ENCODE data around the gene CAMTA1.

The CAMTA1 gene

GRCh38 chr1:7355646-7356045, 570.4 kb downstream of the CAMTA1 start:
- DNase-seq (ENCODE audit: low read depth in 2 of 2, low spot score in 1 of 2) = no peak

- DNase-seq (ENCODE audit: low read depth in 2 of 2, low spot score in 1 of 2) = no peak
Measured at GRCh38 chr1:7356079-7356478, 570.8 kb downstream of the CAMTA1 start.

- DNase-seq (ENCODE audit: low read depth in 2 of 2, low spot score in 1 of 2) = no peak
Measured at GRCh38 chr1:7358425-7358824, 573.2 kb downstream of the CAMTA1 start.

GRCh38 chr1:7360526-7360925, 575.3 kb downstream of the CAMTA1 start:
- DNase-seq (ENCODE audit: low read depth in 2 of 2, low spot score in 1 of 2) = no peak

GRCh38 chr1:7362947-7363346, 577.7 kb downstream of the CAMTA1 start:
- DNase-seq (ENCODE audit: low read depth in 2 of 2, low spot score in 1 of 2) = no peak

GRCh38 chr1:7363450-7363849, 578.2 kb downstream of the CAMTA1 start:
- no peak for DNase-seq (ENCODE audit: low read depth in 2 of 2, low spot score in 1 of 2)

DNA sequence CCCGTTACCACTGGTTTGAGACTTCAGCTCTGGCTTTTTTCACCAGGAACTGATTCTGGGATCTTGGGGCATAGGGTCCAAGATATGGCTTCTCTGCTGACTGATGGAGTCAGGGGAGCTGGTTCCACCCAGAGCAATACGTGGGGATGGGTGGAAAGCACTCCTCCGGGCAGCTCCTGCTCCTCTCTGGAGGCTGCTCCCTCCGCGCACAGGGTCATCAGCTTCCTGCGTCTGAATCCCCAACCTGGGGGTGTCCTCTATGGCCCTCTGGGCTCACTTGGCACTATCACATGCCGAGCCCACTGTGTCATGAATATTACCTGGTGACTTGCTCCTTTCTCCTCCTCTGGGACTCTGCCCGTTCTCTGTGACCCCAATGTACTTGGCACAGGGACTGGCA, 580.5 kb downstream of the CAMTA1 start:
- no peak for DNase-seq (ENCODE audit: low read depth in 2 of 2, low spot score in 1 of 2)

DNA sequence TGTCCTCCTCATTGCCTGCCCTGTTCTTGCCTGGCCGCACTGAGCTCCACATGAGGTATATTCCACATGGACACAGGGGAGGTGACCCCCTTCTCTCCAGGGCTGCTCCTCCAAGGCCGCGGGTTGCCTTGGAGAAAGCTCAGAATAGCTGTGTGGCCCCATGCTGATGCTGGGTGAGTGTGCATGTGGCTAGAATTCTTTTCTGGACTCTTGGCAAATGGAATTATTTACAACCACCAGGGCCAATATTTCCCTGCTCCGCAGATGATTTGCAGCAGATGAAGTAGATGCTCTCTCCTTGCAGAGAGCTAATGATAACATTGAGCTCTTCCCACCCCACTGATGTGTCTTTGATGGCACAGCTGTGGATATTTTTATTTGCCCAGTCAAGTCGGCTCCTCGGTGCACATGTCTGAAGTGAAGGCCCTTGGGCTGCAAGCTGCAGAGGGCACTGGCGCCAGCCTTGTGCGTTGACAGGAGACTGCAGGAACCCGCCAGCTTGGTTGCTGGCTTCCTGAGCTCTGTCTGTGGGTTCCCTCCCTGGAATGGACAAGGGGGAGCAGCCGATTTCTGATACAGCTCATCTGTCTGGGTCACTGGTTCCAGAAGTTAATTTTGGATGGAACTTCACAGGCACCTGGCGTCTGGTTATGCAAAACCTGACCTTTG, 581.2 kb downstream of the CAMTA1 start:
- no peak for DNase-seq (ENCODE audit: low read depth in 2 of 2, low spot score in 1 of 2)

GRCh38 chr1:7366955-7367665, 581.9 kb downstream of the CAMTA1 start:
- DNase-seq (ENCODE audit: low read depth in 2 of 2, low spot score in 1 of 2) = no peak

DNA sequence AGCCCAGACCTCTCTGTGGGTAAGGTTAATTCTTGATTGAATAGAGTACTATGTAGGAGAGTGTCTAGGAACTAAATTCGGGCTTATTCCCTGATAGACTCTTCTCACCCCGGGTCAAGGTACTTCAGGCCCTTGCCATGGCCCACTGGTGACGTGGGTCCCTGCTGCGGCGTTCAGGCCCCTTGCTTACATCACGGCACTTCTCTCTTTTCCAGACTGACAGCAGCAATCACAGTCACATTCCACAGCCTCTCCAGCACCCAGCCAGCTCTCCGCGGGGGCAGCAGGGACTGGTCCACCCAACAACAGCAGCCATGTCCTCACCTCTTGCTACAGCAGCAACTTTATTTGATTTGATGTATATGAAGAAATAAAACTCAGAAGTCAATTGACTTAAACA, 584.6 kb downstream of the CAMTA1 start:
- no peak for DNase-seq (ENCODE audit: low read depth in 2 of 2, low spot score in 1 of 2)

GRCh38 chr1:7371926-7372325, 586.7 kb downstream of the CAMTA1 start:
- no peak for DNase-seq (ENCODE audit: low read depth in 2 of 2, low spot score in 1 of 2)

DNA sequence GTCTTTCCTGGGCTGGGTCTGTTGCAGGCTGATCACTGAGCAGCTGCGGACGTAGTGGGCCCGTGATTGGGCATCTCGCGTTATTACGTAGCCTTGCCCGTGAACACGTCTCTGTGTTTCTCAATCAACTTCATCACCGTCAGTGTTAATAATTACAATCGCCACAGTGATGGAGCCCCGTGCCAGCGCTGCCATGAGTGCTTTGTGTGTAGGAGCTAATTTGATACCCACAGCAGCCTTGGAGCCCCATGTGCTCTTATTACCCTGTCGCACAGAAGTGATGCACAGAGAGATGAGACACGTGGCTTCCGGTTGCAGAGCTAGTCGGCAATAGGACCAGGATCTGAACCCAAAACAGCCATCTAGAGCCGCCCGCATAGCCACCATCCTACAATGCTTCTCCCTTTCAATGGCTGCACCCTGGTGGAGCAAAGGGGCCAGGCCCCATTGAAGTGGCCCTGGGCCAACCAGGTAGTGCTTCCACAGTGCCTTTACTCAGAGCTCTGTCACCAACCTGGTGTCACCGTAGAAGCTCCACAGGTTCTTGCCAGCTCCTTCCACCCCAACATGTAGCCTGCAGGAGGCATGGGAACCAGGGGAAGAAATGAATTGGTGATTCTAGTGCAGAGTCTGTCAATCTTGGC, 587.3 kb downstream of the CAMTA1 start:
- DNase-seq (ENCODE audit: low read depth in 2 of 2, low spot score in 1 of 2) = no peak

GRCh38 chr1:7373251-7373650, 588.0 kb downstream of the CAMTA1 start:
- no peak for DNase-seq (ENCODE audit: low read depth in 2 of 2, low spot score in 1 of 2)

- DNase-seq (ENCODE audit: low read depth in 2 of 2, low spot score in 1 of 2) = no peak
Measured at GRCh38 chr1:7373876-7374562, 588.8 kb downstream of the CAMTA1 start.

- DNase-seq (ENCODE audit: low read depth in 2 of 2, low spot score in 1 of 2) = no peak
Measured at GRCh38 chr1:7374563-7375160, 589.4 kb downstream of the CAMTA1 start.

DNA sequence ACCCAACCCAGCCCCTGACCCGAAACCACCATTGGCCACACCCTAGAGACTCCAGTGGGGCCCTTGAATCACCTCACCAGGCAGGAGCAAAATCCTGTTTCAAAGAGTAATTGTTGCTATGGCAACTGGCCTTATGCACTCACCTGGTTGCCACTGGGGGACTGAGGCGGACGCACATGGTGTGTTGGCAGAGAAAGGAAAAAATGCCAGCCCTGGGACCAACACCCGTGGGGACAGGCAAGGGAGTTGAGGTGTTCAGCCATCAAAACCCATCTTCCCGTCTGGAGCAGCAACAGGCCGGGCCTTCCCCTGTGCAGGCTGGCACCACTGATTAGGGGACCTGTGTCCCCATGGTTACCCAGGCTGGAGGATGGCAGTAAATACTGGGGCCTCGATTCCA, 590.1 kb downstream of the CAMTA1 start:
- no peak for DNase-seq (ENCODE audit: low read depth in 2 of 2, low spot score in 1 of 2)

DNA sequence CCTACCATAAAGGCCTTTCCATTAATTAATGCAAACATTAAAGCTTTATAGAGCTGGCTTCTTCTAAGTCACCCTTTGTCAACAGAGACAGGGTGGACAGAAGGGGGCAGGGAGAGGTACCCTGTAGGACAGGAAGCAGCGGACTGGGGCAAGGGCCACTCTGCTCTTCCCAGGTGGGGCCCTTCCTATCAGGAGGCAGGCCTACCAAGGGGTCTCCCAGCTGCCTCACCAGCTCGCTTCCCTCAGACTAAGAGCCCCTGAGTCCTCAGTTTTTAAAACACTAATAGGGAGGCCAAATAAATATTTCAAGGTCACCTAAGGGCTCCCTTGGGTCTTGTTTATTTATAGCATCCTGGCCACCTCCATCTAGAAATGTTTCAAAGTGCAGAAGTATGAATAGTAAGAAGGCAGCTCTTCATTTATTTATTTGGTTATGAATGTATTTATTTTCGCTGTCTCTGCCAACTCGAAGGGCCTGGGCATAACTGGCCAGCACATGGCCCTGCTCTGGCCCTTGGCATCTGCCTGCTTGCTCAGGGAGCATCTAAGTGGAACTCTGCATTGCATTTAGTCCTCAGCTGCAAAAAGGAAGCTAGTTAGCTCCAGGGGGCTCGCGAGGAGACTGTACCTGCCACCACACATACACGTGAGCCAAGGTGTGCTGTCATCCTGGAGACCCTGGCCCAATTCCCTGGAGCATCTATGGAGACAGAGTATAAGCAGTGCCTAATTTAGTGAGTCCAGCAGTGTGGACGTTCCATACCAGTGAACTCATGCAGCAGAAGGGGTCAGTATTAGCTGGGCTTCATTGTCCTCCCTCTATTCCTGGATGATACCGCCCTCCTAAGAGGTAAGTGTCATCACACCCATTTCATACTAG, 590.8 kb downstream of the CAMTA1 start:
- no peak for DNase-seq (ENCODE audit: low read depth in 2 of 2, low spot score in 1 of 2)

DNA sequence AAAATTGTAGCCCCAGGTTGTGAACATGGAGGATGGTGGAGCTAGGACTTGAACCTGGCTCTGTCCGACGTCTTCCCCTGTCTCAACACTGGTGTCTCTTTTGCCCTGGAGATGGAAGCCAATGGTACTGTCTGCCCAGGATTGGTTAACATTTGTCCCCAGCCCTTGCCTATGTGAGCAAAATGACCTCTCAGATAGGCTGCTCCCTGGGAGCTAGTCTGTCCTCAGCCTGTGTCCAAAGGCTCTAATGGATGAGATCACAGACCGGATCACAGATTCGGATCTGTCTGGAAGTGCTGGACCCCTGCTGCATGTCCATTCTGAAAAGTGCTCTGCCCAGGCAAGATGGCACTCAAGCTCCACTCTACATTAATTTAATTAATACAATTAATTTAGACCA, 591.4 kb downstream of the CAMTA1 start:
- no peak for DNase-seq (ENCODE audit: low read depth in 2 of 2, low spot score in 1 of 2)

DNA sequence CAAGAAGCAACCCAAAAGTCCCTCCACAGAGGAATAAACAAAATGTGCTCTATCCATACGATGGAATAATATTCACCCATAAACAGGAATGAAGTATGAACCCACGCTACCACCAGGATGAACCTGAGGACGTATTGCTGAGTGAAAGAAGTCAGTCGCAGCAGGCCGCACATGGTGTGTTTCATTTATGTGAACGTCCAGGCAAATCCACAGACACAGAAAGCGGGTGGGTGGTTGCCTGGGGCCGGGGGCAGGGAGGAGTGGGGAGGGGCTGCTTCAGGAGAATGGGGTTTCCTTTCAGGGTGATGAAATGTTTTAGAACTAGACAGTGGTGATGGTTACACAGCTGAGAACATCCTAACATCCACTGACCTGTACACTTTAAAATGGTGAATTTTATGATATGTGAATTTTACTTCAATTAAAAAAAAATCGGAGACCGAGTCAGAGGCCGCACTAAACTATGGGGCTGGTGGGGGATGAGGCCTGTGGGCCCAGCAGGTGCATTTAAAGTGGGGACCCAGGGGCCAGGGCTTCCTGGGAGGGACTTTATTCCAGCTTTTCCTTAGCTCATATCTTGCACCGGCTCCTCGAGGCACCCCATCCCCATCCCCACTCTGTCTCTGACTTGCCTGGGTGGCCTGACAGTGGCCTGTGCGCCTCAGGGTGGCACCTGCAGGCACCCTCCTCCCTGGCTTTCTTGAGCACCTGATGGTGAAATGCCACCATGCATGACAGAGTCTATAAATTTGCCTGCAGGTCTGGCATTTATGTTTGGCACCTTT, 593.3 kb downstream of the CAMTA1 start:
- no peak for DNase-seq (ENCODE audit: low read depth in 2 of 2, low spot score in 1 of 2)

Data from stimulated activated CD8-positive, alpha-beta memory T cell treated with anti-CD3 and anti-CD28 coated beads, Interleukin-4, amount 100 ng/mL, for 4 hours (primary cell).